Small intestine (tissue), 16 donors: ENCODE results near the gene NBR1. TPM values are rescaled to one million over a fixed set of nuclear protein-coding genes. Genes with fewer than 3 reads are reported as not detected.
"Not testable (repeated sequence)": the region's sequence is repeated elsewhere in the genome, so short reads cannot be mapped to it uniquely, and the experiment has no call there.

Experiments used
- DNase-seq, 2 donors: peaks; one replicate each; pipeline versions ENCODE4 v3.0.0 to v3.0.0-alpha.2; 2013
- FAIRE-seq: peaks from 2 replicates; lab custom pipeline; 2012; peaks lifted over from hg19 to GRCh38; lab: Jason Lieb, UNC
- H3K27ac ChIP-seq, 3 donors: one replicate each; pipeline ENCODE4 v1.5.1; 2013; ENCODE audit warnings: low read length in 2 of 3, mild to moderate bottlenecking in 2 of 3, control low read depth in 1 of 3, inconsistent platforms in 1 of 3, low read depth in 1 of 3, moderate library complexity in 1 of 3
- H3K27me3 ChIP-seq, 3 donors: one replicate each; pipeline ENCODE4 v1.6.1; 2013; ENCODE audit warnings: low read length in 3 of 3, inconsistent platforms in 1 of 3; ENCODE audit not compliant: control insufficient read depth in 3 of 3, insufficient read depth in 3 of 3
- H3K36me3 ChIP-seq, 3 donors: one replicate each; pipeline ENCODE4 v1.6.1; 2013; ENCODE audit warnings: low read length in 3 of 3, inconsistent platforms in 1 of 3, low read depth in 1 of 3, mild to moderate bottlenecking in 1 of 3, moderate library complexity in 1 of 3; ENCODE audit not compliant: control insufficient read depth in 3 of 3, insufficient read depth in 2 of 3
- H3K4me1 ChIP-seq, 3 donors: one replicate each; pipeline ENCODE4 v1.6.1; 2013; ENCODE audit warnings: low read length in 2 of 3, inconsistent platforms in 1 of 3, low read depth in 1 of 3, mild to moderate bottlenecking in 1 of 3, moderate library complexity in 1 of 3; ENCODE audit not compliant: control insufficient read depth in 3 of 3, insufficient read depth in 2 of 3
- H3K4me3 ChIP-seq, 3 donors: one replicate each; pipeline ENCODE4 v1.5.1; 2013; ENCODE audit warnings: low read length in 3 of 3, control low read depth in 1 of 3, inconsistent platforms in 1 of 3, low read depth in 1 of 3, mild to moderate bottlenecking in 1 of 3, moderate library complexity in 1 of 3
- H3K9me3 ChIP-seq, 2 donors: one replicate each; pipeline ENCODE4 v1.6.1; 2013; ENCODE audit warnings: low read depth in 1 of 2, low read length in 1 of 2; ENCODE audit not compliant: control insufficient read depth in 2 of 2, insufficient read depth in 1 of 2
- WGBS, 3 donors: extraction: QIAGEN DNeasy Blood & Tissue Kit; methylation state at CpG; one replicate each; pipeline ENCODE4 v1.1.7; 2013; 5-methylcytosine and 5-hydroxymethylcytosine counted together
- long read RNA-seq, 10 donors: transcript quantifications; one replicate each; lab custom pipeline, GENCODE V29; 2026
- polyA plus RNA-seq, 4 donors: library from polyadenylated mRNA; stranded (reverse) in 3 of 4; unstranded in 1 of 4; fragments of 200-250 nt in 3 of 4; fragments of 120-200 nt in 1 of 4; gene quantifications; one replicate each; pipeline versions ENCODE4 v1.2.1 to v1.2.3, GENCODE V29; 2013
- donor health status: healthy with polysubstance abuse.
- donor health status: control.
- donor health status: control.
- donor health status: Bipolar disorder and iron deficiency.
- donor health status: healthy.

NBR1 gene, protein sequence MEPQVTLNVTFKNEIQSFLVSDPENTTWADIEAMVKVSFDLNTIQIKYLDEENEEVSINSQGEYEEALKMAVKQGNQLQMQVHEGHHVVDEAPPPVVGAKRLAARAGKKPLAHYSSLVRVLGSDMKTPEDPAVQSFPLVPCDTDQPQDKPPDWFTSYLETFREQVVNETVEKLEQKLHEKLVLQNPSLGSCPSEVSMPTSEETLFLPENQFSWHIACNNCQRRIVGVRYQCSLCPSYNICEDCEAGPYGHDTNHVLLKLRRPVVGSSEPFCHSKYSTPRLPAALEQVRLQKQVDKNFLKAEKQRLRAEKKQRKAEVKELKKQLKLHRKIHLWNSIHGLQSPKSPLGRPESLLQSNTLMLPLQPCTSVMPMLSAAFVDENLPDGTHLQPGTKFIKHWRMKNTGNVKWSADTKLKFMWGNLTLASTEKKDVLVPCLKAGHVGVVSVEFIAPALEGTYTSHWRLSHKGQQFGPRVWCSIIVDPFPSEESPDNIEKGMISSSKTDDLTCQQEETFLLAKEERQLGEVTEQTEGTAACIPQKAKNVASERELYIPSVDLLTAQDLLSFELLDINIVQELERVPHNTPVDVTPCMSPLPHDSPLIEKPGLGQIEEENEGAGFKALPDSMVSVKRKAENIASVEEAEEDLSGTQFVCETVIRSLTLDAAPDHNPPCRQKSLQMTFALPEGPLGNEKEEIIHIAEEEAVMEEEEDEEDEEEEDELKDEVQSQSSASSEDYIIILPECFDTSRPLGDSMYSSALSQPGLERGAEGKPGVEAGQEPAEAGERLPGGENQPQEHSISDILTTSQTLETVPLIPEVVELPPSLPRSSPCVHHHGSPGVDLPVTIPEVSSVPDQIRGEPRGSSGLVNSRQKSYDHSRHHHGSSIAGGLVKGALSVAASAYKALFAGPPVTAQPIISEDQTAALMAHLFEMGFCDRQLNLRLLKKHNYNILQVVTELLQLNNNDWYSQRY
- 100 to 1,000 TPM in 1 of 4 donors, 10 to 100 TPM in 3; 42.7 to 142 (median 68.6) TPM for polyA plus RNA-seq
- long read RNA-seq, donor 1, result 0 reads
- long read RNA-seq, donor 2, partial matches to known transcripts, result 18 of 18 reads
- long read RNA-seq, donor 2, other reads (novel, unspliced or antisense), result 0 of 18 reads
- long read RNA-seq, donor 3, partial matches to known transcripts, result 19 of 26 reads
- long read RNA-seq, donor 3, other reads (novel, unspliced or antisense), result 6 of 26 reads
- long read RNA-seq, donor 4, result 0 reads
- long read RNA-seq, donor 5, result 0 reads
- long read RNA-seq, donor 6, partial matches to known transcripts, result 18 of 31 reads
- long read RNA-seq, donor 6, other reads (novel, unspliced or antisense), result 13 of 31 reads
- long read RNA-seq, donor 7, partial matches to known transcripts, result 10 of 17 reads
- long read RNA-seq, donor 7, other reads (novel, unspliced or antisense), result 7 of 17 reads
- long read RNA-seq, donor 8, result 0 reads
- long read RNA-seq, donor 9, result 0 reads
- long read RNA-seq, donor 10, partial matches to known transcripts, result 16 of 27 reads
- long read RNA-seq, donor 10, other reads (novel, unspliced or antisense), result 11 of 27 reads

DNA sequence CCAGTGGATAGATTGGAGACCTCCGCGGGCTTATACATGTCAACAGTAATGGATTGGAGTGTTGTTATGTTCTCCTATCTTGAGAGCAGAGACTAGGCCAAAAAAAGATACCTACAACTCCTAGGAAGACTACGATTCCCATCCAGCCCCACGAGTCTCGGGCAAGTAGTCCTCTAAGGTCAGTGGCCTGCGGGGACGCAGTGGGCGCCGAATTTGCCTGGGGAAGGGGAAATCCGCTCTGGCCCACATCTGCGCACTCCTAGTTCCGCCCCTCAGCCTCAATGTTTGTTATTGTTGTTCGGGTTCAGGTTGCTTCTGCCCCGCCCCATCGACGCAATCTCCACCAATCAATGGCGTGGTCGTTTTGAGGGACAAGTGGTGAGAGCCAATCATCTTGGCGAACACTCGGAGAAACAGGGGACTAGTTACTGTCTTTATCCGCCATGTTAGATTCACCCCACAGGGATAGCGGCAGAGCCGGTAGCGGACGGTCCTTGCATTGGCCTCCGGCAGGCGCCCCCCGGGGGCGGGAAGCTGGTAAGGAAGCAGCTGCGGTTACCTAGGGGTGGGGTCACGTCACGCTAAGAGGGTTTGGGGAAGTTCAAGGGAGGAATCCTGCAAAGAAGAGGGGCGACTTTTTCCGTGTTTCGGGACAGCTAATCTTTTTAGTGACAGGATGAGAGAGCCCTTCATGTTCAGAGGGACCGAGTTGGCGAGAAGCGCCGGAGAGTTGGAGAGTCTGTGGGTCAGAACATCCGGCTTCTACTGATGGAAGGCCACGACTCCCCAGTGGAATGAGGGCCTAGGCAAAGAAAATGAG is at the start of gene NBR1:
Gene NBR1 (plus strand): TSS at position 449 of the 820 bp plus-strand sequence. CDS start 4,586 bp downstream, outside the sequence.
- H3K4me3 ChIP-seq, result peak within 1 kb of the TSS; percentile 69 to 79 (median 72)
- peak within 1 kb of the TSS; percentile 92 to 98 (median 97) for H3K27ac ChIP-seq
- DNase-seq, result peak; percentile 99
- FAIRE-seq, result no peak
- no peaks in the 10 kb centered on the region for H3K27me3 ChIP-seq
- peaks cover 0 to 27% (median 2%) of the 10 kb centered on the region in 3 donors for H3K4me1 ChIP-seq
- peaks cover 0 to 9% (median 0%) of the 10 kb centered on the region in 3 donors for H3K36me3 ChIP-seq
- WGBS, 3 donors, result 0 to 1% (median 0%) methylated on average over 41 of the region's 41 CpGs
- no peaks in the 10 kb centered on the region for H3K9me3 ChIP-seq

DNA sequence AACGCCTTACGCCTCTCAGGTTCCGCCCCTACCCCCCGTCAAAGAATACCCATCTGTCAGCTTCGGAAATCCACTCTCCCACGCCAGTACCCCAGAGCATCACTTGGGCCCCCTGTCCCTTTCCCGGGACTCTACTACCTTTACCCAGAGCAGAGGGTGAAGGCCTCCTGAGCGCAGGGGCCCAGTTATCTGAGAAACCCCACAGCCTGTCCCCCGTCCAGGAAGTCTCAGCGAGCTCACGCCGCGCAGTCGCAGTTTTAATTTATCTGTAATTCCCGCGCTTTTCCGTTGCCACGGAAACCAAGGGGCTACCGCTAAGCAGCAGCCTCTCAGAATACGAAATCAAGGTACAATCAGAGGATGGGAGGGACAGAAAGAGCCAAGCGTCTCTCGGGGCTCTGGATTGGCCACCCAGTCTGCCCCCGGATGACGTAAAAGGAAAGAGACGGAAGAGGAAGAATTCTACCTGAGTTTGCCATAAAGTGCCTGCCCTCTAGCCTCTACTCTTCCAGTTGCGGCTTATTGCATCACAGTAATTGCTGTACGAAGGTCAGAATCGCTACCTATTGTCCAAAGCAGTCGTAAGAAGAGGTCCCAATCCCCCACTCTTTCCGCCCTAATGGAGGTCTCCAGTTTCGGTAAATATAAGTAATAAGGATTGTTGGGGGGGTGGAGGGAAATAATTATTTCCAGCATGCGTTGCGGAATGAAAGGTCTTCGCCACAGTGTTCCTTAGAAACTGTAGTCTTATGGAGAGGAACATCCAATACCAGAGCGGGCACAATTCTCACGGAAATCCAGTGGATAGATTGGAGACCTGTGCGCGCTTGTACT is 45.7 kb upstream of the NBR1 start, which contains the start of gene BRCA1:
Gene BRCA1 (minus strand): TSS at position 232 of the 834 bp plus-strand sequence. CDS start 1,268 bp downstream, outside the sequence.
- Histone ChIP-seq H3K4me3 (peak within 1 kb of the TSS; percentile 58 to 83 (median 67)), H3K4me1 (peaks cover 2 to 7% (median 4%) of the 10 kb centered on the region in 3 donors), H3K27me3 (no peaks in the 10 kb centered on the region), H3K36me3 (peaks cover 0 to 25% (median 2%) of the 10 kb centered on the region in 3 donors), H3K27ac (peak within 1 kb of the TSS; percentile 90 to 93 (median 92)), H3K9me3 (peaks cover 0 to 6% of the 10 kb centered on the region in 2 donors)
- FAIRE-seq (peak; percentile 10), DNase-seq (peak; percentile 99 to 100)
- 2% methylated on average over 38 of the region's 38 CpGs for WGBS, 3 donors

DNA sequence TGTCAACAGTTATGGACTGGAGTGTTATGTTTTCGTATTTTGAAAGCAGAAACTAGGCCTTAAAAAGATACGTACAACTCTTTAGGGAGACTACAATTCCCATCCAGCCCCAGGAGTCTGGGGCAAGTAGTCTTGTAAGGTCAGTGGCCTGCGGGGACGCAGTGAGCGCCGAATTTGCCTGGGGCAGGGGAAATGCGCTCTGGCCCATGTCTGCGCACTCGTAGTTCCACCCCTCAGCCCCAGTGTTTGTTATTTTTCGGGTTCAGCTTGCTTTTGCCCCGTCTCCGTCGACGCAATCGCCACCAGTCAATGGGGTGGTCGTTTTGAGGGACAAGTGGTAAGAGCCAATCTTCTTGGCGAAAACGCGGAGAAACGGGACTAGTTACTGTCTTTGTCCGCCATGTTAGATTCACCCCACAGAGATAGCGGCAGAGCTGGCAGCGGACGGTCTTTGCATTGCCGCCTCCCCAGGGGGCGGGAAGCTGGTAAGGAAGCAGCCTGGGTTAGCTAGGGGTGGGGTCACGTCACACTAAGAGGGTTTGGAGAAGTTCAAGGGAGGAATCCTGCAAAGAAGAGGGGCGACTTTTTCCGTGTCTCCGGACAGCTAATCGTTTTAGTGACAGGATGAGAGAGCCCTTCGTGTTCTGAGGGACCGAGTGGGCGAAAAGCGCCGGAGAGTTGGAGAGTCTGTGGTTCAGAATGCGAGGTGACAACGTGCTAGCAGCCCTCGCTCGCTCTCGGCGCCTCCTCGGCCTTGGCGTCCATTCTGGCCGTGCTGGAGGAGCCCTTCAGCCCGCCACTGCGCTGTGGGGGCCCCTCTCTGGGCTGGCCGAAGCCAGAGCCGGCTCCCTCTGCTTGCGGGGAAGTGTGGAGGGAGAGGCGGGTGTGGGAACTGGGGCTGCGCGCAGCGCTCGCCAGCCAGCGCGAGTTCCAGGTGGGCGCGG is 44.8 kb upstream of the NBR1 start:
- peaks cover 2 to 7% (median 4%) of the 10 kb centered on the region in 3 donors for H3K4me1 ChIP-seq
- 70 to 77% (median 76%) methylated on average over 46 to 59 of the region's 59 CpGs for WGBS, 3 donors

DNA sequence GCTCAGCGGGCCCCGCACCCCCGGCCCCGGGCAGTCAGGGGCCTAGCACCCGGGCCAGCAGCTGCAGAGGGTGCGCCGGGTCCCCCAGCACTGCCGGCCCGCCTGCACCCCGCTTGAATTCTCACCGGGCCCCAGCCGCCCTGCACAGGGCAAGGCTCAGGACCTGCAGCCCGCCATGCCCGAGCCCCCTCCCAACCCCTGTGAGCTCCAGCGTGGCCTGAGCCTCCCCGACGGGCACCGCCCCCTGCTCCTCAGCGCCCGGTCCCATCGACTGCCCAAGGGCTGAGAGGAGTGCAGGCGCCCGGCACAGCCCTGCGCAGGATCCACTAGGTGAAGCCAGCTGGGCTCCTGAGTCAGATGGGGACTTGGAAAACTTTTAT is 44.1 kb upstream of the NBR1 start:
- no peak overlapping the region for H3K4me3 ChIP-seq
- peaks cover 0 to 31% (median 2%) of the 10 kb centered on the region in 3 donors for H3K36me3 ChIP-seq
- FAIRE-seq (no peak), DNase-seq (no peak)
- no peaks in the 10 kb centered on the region for H3K27me3 ChIP-seq
- no peak overlapping the region for H3K27ac ChIP-seq
- peaks cover 0 to 6% of the 10 kb centered on the region in 2 donors for H3K9me3 ChIP-seq
- peaks cover 2 to 7% (median 4%) of the 10 kb centered on the region in 3 donors for H3K4me1 ChIP-seq
- WGBS, 3 donors, result 95 to 99% (median 98%) methylated on average over 10 to 24 of the region's 24 CpGs

More for the DNA sequence above, 44.8 kb upstream of the NBR1 start:
- peaks cover 0 to 6% of the 10 kb centered on the region in 2 donors for H3K9me3 ChIP-seq
- H3K36me3 ChIP-seq, result peaks cover 0 to 25% (median 2%) of the 10 kb centered on the region in 3 donors
- FAIRE-seq (no peak), DNase-seq (peak in 1 of 2 donors; percentile 3)
- no peaks in the 10 kb centered on the region for H3K27me3 ChIP-seq
- H3K27ac ChIP-seq, result peak overlapping the region; percentile 90 to 93 (median 92)
- peak overlapping the region; percentile 58 to 75 (median 67) for H3K4me3 ChIP-seq

DNA sequence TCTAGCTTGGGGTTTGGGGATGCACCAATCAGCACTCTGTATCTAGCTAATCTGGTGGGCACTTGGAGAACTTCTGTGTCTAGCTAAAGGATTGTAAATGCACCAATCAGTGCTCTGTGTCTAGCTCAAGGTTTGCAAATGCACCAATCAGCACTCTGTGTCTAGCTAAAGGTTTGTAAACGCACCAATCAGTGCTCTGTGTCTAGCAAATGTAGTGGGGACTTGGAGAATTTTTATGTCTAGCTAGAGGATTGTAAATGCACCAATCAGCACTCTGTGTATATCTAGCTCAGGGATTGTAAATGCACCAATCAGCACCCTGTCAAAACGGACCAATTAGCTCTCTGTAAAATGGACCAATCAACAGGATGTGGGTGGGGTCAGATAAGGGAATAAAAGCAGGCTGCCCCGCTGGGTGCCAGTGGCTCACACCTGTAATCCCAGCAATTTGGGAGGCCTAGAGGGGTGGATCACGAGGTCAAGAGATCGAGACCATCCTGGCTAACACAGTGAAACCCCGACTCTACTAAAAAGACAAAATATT is 43.6 kb upstream of the NBR1 start:
- peaks cover 0 to 36% (median 2%) of the 10 kb centered on the region in 3 donors for H3K36me3 ChIP-seq
- not testable (repeated sequence) for H3K4me1 ChIP-seq, H3K27me3 ChIP-seq, DNase-seq, H3K27ac ChIP-seq, FAIRE-seq, H3K4me3 ChIP-seq, H3K9me3 ChIP-seq
- WGBS, 3 donors, result 91 to 96% (median 93%) methylated on average over 6 of the region's 6 CpGs

DNA sequence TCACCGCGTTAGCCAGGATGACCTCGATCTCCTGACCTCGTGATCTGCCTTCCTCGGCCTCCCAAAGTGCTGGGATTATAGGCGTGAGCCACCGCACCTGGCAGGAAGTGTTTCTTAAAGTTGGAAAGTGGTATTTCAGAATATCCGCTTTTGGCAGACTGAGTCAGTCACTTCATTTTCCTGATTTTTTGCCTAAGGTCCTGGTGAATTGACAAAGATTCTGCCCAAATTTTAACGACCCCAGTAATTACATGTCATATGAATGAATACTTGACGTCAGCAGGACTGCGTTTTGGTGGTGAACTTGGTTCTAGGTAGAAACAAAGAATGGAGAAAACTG is 41.4 kb upstream of the NBR1 start:
- no peak for FAIRE-seq
- WGBS, 3 donors, result 79 to 82% (median 80%) methylated on average over 11 of the region's 11 CpGs
- no peaks in the 10 kb centered on the region for H3K27me3 ChIP-seq
- peaks cover 0 to 6% of the 10 kb centered on the region in 2 donors for H3K9me3 ChIP-seq
- H3K36me3 ChIP-seq, result peaks cover 0 to 54% (median 2%) of the 10 kb centered on the region in 3 donors
- H3K27ac ChIP-seq, result peak overlapping the region in 1 of 3 donors; percentile 24
- H3K4me1 ChIP-seq, result peaks cover 2 to 7% (median 2%) of the 10 kb centered on the region in 3 donors
- H3K4me3 ChIP-seq, result no peak overlapping the region
- no peak for DNase-seq
